Caco-2 (cell line): Measurements from ENCODE around the gene ITPA. TPM values are rescaled to one million over a fixed set of nuclear protein-coding genes. Genes with fewer than 3 reads are reported as not detected.

Experiments used
- BruUV-seq: library from RNA; stranded (reverse); fragments of 400-500 nt; replicated peaks from 2 replicates; lab custom pipeline; 2021; lab: Mats Ljungman, UMichigan
- CTCF ChIA-PET: fragments of 300-600 bp; sonication (Branson Sonifier 250); formaldehyde crosslinking; loops from one replicate; lab custom pipeline; 2022; ENCODE audit warnings: antibody characterized with exemption; lab: Charles Lee
- POLR2A ChIA-PET: fragments of 300-600 bp; sonication (Branson Sonifier 250); formaldehyde crosslinking; loops from one replicate; lab custom pipeline; 2022; ENCODE audit warnings: antibody characterized with exemption; lab: Charles Lee
- DNase-seq, 2 experiments: peaks; one replicate each; pipeline versions ENCODE4 v3.0.0 to v3.0.0-alpha.2; 2020 to 2022
- H3K27me3 ChIP-seq: replicated peaks from 2 replicates; pipeline ENCODE4 v1.6.0; 2011; ENCODE audit warnings: low read length; ENCODE audit not compliant: control insufficient read depth, insufficient read depth
- H3K36me3 ChIP-seq: 2 replicates; pipeline ENCODE4 v1.5.1; 2011; ENCODE audit warnings: low read length; ENCODE audit not compliant: control insufficient read depth, insufficient read depth
- H3K4me1 ChIP-seq: fragments of 250-450 bp; sonication (Bioruptor Pico); 2 replicates; pipeline ENCODE4 v1.5.1; 2020; ENCODE audit warnings: mild to moderate bottlenecking
- H3K4me3 ChIP-seq: 2 replicates; pipeline ENCODE4 v1.5.1; 2011; ENCODE audit warnings: low read depth, mild to moderate bottlenecking, control low read depth, low read length
- H3K9me3 ChIP-seq: fragments of 250-450 bp; sonication (Bioruptor Pico); 2 replicates; pipeline ENCODE4 v1.5.1; 2020; ENCODE audit warnings: mild to moderate bottlenecking, moderate library complexity
- H3K27ac Mint-ChIP-seq: one replicate; pipeline ENCODE4 v1.8.0; 2022; ENCODE audit warnings: mixed read lengths; ENCODE audit not compliant: unreplicated experiment
- H3K27me3 Mint-ChIP-seq: one replicate; pipeline ENCODE4 v1.8.0; 2022; ENCODE audit warnings: mixed read lengths; ENCODE audit not compliant: insufficient read depth, unreplicated experiment
- H3K36me3 Mint-ChIP-seq: one replicate; pipeline ENCODE4 v1.8.0; 2022; ENCODE audit warnings: mild to moderate bottlenecking, mixed read lengths; ENCODE audit not compliant: insufficient read depth, unreplicated experiment
- H3K4me1 Mint-ChIP-seq: one replicate; pipeline ENCODE4 v1.8.0; 2022; ENCODE audit warnings: low read depth, mixed read lengths; ENCODE audit not compliant: unreplicated experiment
- H3K4me3 Mint-ChIP-seq: one replicate; pipeline ENCODE4 v1.8.0; 2022; ENCODE audit warnings: mild to moderate bottlenecking, moderate library complexity, mixed read lengths; ENCODE audit not compliant: unreplicated experiment
- H3K9me3 Mint-ChIP-seq: one replicate; pipeline ENCODE4 v1.8.0; 2022; ENCODE audit warnings: mixed read lengths; ENCODE audit not compliant: unreplicated experiment
- CTCF ChIP-seq, 2 experiments: fragments of 200-600 bp in 1 of 2; IDR thresholded peaks; 1 replicate in 1 of 2; 2 replicates in 1 of 2; pipeline versions ENCODE4 v1.5.1 to v1.8.0; 2011 to 2022; ENCODE audit warnings: antibody characterized with exemption in 1 of 2, control low read depth in 1 of 2, inconsistent platforms in 1 of 2, low read depth in 1 of 2, low read length in 1 of 2, mild to moderate bottlenecking in 1 of 2, moderate library complexity in 1 of 2; ENCODE audit not compliant: insufficient read depth in 1 of 2, severe bottlenecking in 1 of 2, unreplicated experiment in 1 of 2
- intact Hi-C: fragments of 100-400 bp; cut with micrococcal nuclease; formaldehyde crosslinking; loops from one replicate; pipeline ENCODE4 v1.10.0; 2022; ENCODE audit not compliant: unreplicated experiment
- total RNA-seq: library from RNA; stranded (reverse); gene quantifications from 2 replicates; pipeline ENCODE4 v1.2.3, GENCODE V29; 2022

Gene ITPA
- total RNA-seq, 1 experiment from 2014 or later, result 73.8 TPM

GRCh38 chr20:3203315-3204123 is 5.8 kb upstream of the ITPA start:
- no peaks in the 10 kb centered on the region for H3K4me1 Mint-ChIP-seq
- intact Hi-C loops, result no loop called here
- CTCF ChIA-PET, result interaction anchor here (0.6 to 1.0 kb wide), 2 partner anchors 89 to 150 kb away, joined by 3 to 5 read pairs; no protein-coding TSS in a partner anchor
- H3K36me3 Mint-ChIP-seq, result peaks cover 55% of the 10 kb centered on the region
- H3K4me1 ChIP-seq, result peaks cover 5% of the 10 kb centered on the region
- H3K36me3 ChIP-seq, result peaks cover 3% of the 10 kb centered on the region; the same call in 1 of the 2 replicates
- BruUV-seq, result TSS peak; percentile 30
- no peak for TF ChIP-seq CTCF (IDR thresholded peaks at IDR 0.05; ENCODE audit: insufficient read depth in 1 of 2, low read depth in 1 of 2, low read length in 1 of 2, severe bottlenecking in 1 of 2, unreplicated experiment in 1 of 2)
- H3K27me3 ChIP-seq, result no peaks in the 10 kb centered on the region
- H3K27ac Mint-ChIP-seq, result peak overlapping the region; percentile 99
- peak overlapping the region; percentile 85 for H3K4me3 ChIP-seq
- H3K9me3 ChIP-seq, result no peaks in the 10 kb centered on the region
- H3K27me3 Mint-ChIP-seq, result no peaks in the 10 kb centered on the region
- no peaks in the 10 kb centered on the region for H3K9me3 Mint-ChIP-seq
- DNase-seq, result peak in 1 of 2 experiments; percentile 34
- H3K4me3 Mint-ChIP-seq, result peak overlapping the region; percentile 99
- POLR2A ChIA-PET, result no interaction called here

GRCh38 chr20:3204124-3204794 is 5.0 kb upstream of the ITPA start, which contains the start of gene DDRGK1:
Gene DDRGK1, minus strand, starts transcription at chr20:3204682. Its CDS starts 55 bp downstream, at chr20:3204627.
- H3K27me3 ChIP-seq, result no peaks in the 10 kb centered on the region
- intact Hi-C loops, result no loop called here
- H3K4me1 Mint-ChIP-seq, result no peaks in the 10 kb centered on the region
- CTCF ChIA-PET, result interaction anchor here (1.0 kb wide), 1 partner anchor 151 kb away, joined by 3 read pairs; no protein-coding TSS in a partner anchor
- peaks cover 7% of the 10 kb centered on the region for H3K4me1 ChIP-seq
- no peaks in the 10 kb centered on the region for H3K9me3 Mint-ChIP-seq
- H3K4me3 Mint-ChIP-seq, result peak within 1 kb of the TSS; percentile 99
- TSS peak; percentile 39 for BruUV-seq
- TF ChIP-seq CTCF (IDR thresholded peaks at IDR 0.05; ENCODE audit: insufficient read depth in 1 of 2, low read depth in 1 of 2, low read length in 1 of 2, severe bottlenecking in 1 of 2, unreplicated experiment in 1 of 2), result no peak
- peak; percentile 86 to 93 for DNase-seq
- H3K27ac Mint-ChIP-seq, result peak within 1 kb of the TSS; percentile 99
- H3K36me3 ChIP-seq, result peaks cover 3% of the 10 kb centered on the region; the same call in 1 of the 2 replicates
- POLR2A ChIA-PET, result no interaction called here
- H3K4me3 ChIP-seq, result peak within 1 kb of the TSS; percentile 85
- peaks cover 49% of the 10 kb centered on the region for H3K36me3 Mint-ChIP-seq
- H3K9me3 ChIP-seq, result no peaks in the 10 kb centered on the region
- no peaks in the 10 kb centered on the region for H3K27me3 Mint-ChIP-seq

GRCh38 chr20:3208786-3209256 is 477 bp upstream of the ITPA start:
- H3K27me3 ChIP-seq, result no peaks in the 10 kb centered on the region
- H3K9me3 ChIP-seq, result no peaks in the 10 kb centered on the region
- peaks cover 12% of the 10 kb centered on the region for H3K4me1 ChIP-seq
- intact Hi-C loops, result no loop called here
- no peaks in the 10 kb centered on the region; the same call in 1 of the 2 replicates for H3K36me3 ChIP-seq
- TSS peak; percentile 65 for BruUV-seq
- H3K27ac Mint-ChIP-seq, result peak overlapping the region; percentile 74
- H3K4me3 Mint-ChIP-seq, result peak overlapping the region; percentile 81
- no peak for TF ChIP-seq CTCF (IDR thresholded peaks at IDR 0.05; ENCODE audit: insufficient read depth in 1 of 2, low read depth in 1 of 2, low read length in 1 of 2, severe bottlenecking in 1 of 2, unreplicated experiment in 1 of 2)
- no peak for DNase-seq
- peaks cover 19% of the 10 kb centered on the region for H3K36me3 Mint-ChIP-seq
- CTCF ChIA-PET, result interaction anchor here (1.0 kb wide), 1 partner anchor 108 kb away, joined by 6 read pairs; no protein-coding TSS in a partner anchor
- H3K9me3 Mint-ChIP-seq, result no peaks in the 10 kb centered on the region
- no peaks in the 10 kb centered on the region for H3K4me1 Mint-ChIP-seq
- no peaks in the 10 kb centered on the region for H3K27me3 Mint-ChIP-seq
- peak overlapping the region; percentile 92 for H3K4me3 ChIP-seq
- POLR2A ChIA-PET, result interaction anchor here (1.5 kb wide), 1 partner anchor 14 kb away, joined by 7 read pairs; no protein-coding TSS in a partner anchor
